ENCODE results near the gene ASNSD1. TPM values are rescaled to one million over a fixed set of nuclear protein-coding genes. Genes with fewer than 3 reads are reported as not detected.
"Not testable (repeated sequence)": the region's sequence is repeated elsewhere in the genome, so short reads cannot be mapped to it uniquely, and the experiment has no call there.

The ASNSD1 gene
- total and polyA plus RNA-seq, 2 donors from 2014 or later = 28.6 to 36.5 TPM

GRCh38 chr2:189661957-189662321 is 680 bp downstream of the ASNSD1 start:
- intact Hi-C loops (cut with DNase I) = no loop called here

GRCh38 chr2:189662669-189663226 is 1.5 kb downstream of the ASNSD1 start:
- intact Hi-C loops (cut with DNase I) = no loop called here
- Histone ChIP-seq H3K4me3 (ENCODE audit: low read length in 3 of 3) (peak overlapping the region in 2 of 3 donors; percentile 96 to 99), H3K4me1 (ENCODE audit: control insufficient read depth in 2 of 3, insufficient read depth in 2 of 3, low read depth in 1 of 3, low read length in 3 of 3) (peaks cover 0 to 6% (median 0%) of the 10 kb centered on the region in 3 donors), H3K27me3 (ENCODE audit: control insufficient read depth, insufficient read depth, low read length) (no peaks in the 10 kb centered on the region), H3K27ac (ENCODE audit: low read depth in 2 of 2, low read length in 2 of 2) (no peak overlapping the region), H3K36me3 (ENCODE audit: control insufficient read depth in 2 of 3, insufficient read depth in 3 of 3, low read length in 3 of 3) (peaks cover 3 to 12% (median 4%) of the 10 kb centered on the region in 3 donors), H3K9me3 (ENCODE audit: control insufficient read depth in 2 of 3, insufficient read depth in 1 of 3, low read length in 3 of 3) (no peaks in the 10 kb centered on the region), H3K9ac (ENCODE audit: low read length in 3 of 3) (peak overlapping the region in 1 of 3 donors; percentile 99)
- TF ChIP-seq, protein P1, sequence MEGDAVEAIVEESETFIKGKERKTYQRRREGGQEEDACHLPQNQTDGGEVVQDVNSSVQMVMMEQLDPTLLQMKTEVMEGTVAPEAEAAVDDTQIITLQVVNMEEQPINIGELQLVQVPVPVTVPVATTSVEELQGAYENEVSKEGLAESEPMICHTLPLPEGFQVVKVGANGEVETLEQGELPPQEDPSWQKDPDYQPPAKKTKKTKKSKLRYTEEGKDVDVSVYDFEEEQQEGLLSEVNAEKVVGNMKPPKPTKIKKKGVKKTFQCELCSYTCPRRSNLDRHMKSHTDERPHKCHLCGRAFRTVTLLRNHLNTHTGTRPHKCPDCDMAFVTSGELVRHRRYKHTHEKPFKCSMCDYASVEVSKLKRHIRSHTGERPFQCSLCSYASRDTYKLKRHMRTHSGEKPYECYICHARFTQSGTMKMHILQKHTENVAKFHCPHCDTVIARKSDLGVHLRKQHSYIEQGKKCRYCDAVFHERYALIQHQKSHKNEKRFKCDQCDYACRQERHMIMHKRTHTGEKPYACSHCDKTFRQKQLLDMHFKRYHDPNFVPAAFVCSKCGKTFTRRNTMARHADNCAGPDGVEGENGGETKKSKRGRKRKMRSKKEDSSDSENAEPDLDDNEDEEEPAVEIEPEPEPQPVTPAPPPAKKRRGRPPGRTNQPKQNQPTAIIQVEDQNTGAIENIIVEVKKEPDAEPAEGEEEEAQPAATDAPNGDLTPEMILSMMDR (IDR thresholded peaks at IDR 0.05; ENCODE audit: borderline replicate concordance, extremely low read depth, insufficient read depth) = no peak
- no peak for FAIRE-seq
- DNase-seq = peak in 4 of 5 donors; percentile 27 to 61 (median 59)

More at GRCh38 chr2:189661957-189662321, 680 bp downstream of the ASNSD1 start:
- H3K27ac ChIP-seq (ENCODE audit: low read depth in 2 of 2, low read length in 2 of 2) = no peak overlapping the region
- peak in 1 of 5 donors; percentile 18 for DNase-seq
- H3K36me3 ChIP-seq (ENCODE audit: control insufficient read depth in 2 of 3, insufficient read depth in 3 of 3, low read length in 3 of 3) = peaks cover 3 to 4% (median 3%) of the 10 kb centered on the region in 3 donors
- FAIRE-seq = no peak
- TF ChIP-seq, protein P1 (IDR thresholded peaks at IDR 0.05; ENCODE audit: borderline replicate concordance, extremely low read depth, insufficient read depth) = no peak
- H3K27me3 ChIP-seq (ENCODE audit: control insufficient read depth, insufficient read depth, low read length) = no peaks in the 10 kb centered on the region
- peaks cover 0 to 6% (median 0%) of the 10 kb centered on the region in 3 donors for H3K4me1 ChIP-seq (ENCODE audit: control insufficient read depth in 2 of 3, insufficient read depth in 2 of 3, low read depth in 1 of 3, low read length in 3 of 3)
- H3K9ac ChIP-seq (ENCODE audit: low read length in 3 of 3) = peak overlapping the region; percentile 96 to 99 (median 98)
- no peaks in the 10 kb centered on the region for H3K9me3 ChIP-seq (ENCODE audit: control insufficient read depth in 2 of 3, insufficient read depth in 1 of 3, low read length in 3 of 3)
- peak overlapping the region; percentile 93 to 99 (median 96) for H3K4me3 ChIP-seq (ENCODE audit: low read length in 3 of 3)

DNA sequence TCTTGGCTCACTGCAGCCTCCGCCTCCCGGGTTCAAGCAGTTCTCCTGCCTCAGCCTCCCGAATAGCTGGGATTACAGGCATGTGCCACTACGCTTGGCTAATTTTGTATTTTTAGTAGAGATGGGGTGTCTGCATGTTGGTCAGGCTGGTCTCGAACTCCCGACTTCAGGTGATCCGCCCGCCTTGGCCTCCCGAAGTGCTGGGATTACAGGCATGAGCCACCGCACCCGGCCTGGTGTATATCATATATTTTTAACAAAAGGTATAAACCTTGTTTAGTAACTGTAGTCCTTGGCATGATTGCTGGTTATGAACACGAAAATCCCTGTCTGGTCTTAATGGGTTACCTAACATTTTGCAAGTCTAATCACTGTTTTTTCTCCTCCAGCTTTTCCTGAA is 2.1 kb downstream of the ASNSD1 start:
- H3K4me3 ChIP-seq (ENCODE audit: low read length in 3 of 3); DNase-seq; H3K4me1 ChIP-seq (ENCODE audit: control insufficient read depth in 2 of 3, insufficient read depth in 2 of 3, low read depth in 1 of 3, low read length in 3 of 3); intact Hi-C loops (cut with DNase I); H3K27ac ChIP-seq (ENCODE audit: low read depth in 2 of 2, low read length in 2 of 2); H3K9me3 ChIP-seq (ENCODE audit: control insufficient read depth in 2 of 3, insufficient read depth in 1 of 3, low read length in 3 of 3); FAIRE-seq; H3K9ac ChIP-seq (ENCODE audit: low read length in 3 of 3); H3K27me3 ChIP-seq (ENCODE audit: control insufficient read depth, insufficient read depth, low read length): not testable (repeated sequence)
- H3K36me3 ChIP-seq (ENCODE audit: control insufficient read depth in 2 of 3, insufficient read depth in 3 of 3, low read length in 3 of 3) = peaks cover 3 to 16% (median 4%) of the 10 kb centered on the region in 3 donors

- H3K27ac ChIP-seq (ENCODE audit: low read depth in 2 of 2, low read length in 2 of 2) = no peak overlapping the region
- no peak for DNase-seq
- H3K4me1 ChIP-seq (ENCODE audit: control insufficient read depth in 2 of 3, insufficient read depth in 2 of 3, low read depth in 1 of 3, low read length in 3 of 3) = no peaks in the 10 kb centered on the region
- no peaks in the 10 kb centered on the region for H3K27me3 ChIP-seq (ENCODE audit: control insufficient read depth, insufficient read depth, low read length)
- TF ChIP-seq, protein P1 (IDR thresholded peaks at IDR 0.05; ENCODE audit: borderline replicate concordance, extremely low read depth, insufficient read depth) = no peak
- H3K9me3 ChIP-seq (ENCODE audit: control insufficient read depth in 2 of 3, insufficient read depth in 1 of 3, low read length in 3 of 3) = no peaks in the 10 kb centered on the region
- no peak overlapping the region for H3K9ac ChIP-seq (ENCODE audit: low read length in 3 of 3)
- no peak for FAIRE-seq
- intact Hi-C loops (cut with DNase I) = no loop called here
- H3K36me3 ChIP-seq (ENCODE audit: control insufficient read depth in 2 of 3, insufficient read depth in 3 of 3, low read length in 3 of 3) = peaks cover 3 to 26% (median 12%) of the 10 kb centered on the region in 3 donors
- no peak overlapping the region for H3K4me3 ChIP-seq (ENCODE audit: low read length in 3 of 3)
These were observed 8.7 kb downstream of the ASNSD1 start for GRCh38 chr2:189669913-189670312.
